Psoas muscle (tissue), 8 donors: ENCODE results near the gene OSBPL6. TPM values are rescaled to one million over a fixed set of nuclear protein-coding genes. Genes with fewer than 3 reads are reported as not detected.
A peak's percentile ranks its signal among the peaks of the same experiment; 100 is the strongest.

Experiments used
- ATAC-seq, 4 donors: fragments of 200-7000 bp; cut with Tn5 transposase; one replicate each; pipeline ENCODE4 v1.9.1; 2020; ENCODE audit warnings: moderate library complexity in 3 of 4, mild to moderate bottlenecking in 2 of 4
- DNase-seq, 2 donors: peaks; one replicate each; pipeline ENCODE4 v3.0.0-alpha.2; 2020
- H3K27ac ChIP-seq: fragments of 200-600 bp; one replicate; pipeline ENCODE4 v1.8.0; 2022
- H3K27me3 ChIP-seq, 3 donors: fragments of 200-600 bp in 1 of 3; one replicate each; pipeline versions ENCODE4 v1.6.1 to v1.8.0; 2013 to 2022; ENCODE audit warnings: low read length in 2 of 3, mild to moderate bottlenecking in 2 of 3, moderate library complexity in 1 of 3; ENCODE audit not compliant: insufficient read depth in 3 of 3
- H3K36me3 ChIP-seq, 2 donors: fragments of 200-600 bp in 1 of 2; one replicate each; pipeline versions ENCODE4 v1.6.1 to v1.8.0; 2013 to 2022; ENCODE audit warnings: low read depth in 1 of 2, mild to moderate bottlenecking in 1 of 2, moderate library complexity in 1 of 2; ENCODE audit not compliant: insufficient read depth in 1 of 2
- H3K4me1 ChIP-seq: fragments of 200-600 bp; one replicate; pipeline ENCODE4 v1.8.0; 2022
- H3K4me3 ChIP-seq: fragments of 200-600 bp; one replicate; pipeline ENCODE4 v1.8.0; 2022; ENCODE audit warnings: mild to moderate bottlenecking
- H3K9me3 ChIP-seq: fragments of 200-600 bp; one replicate; pipeline ENCODE4 v1.8.0; 2022
- WGBS, 3 donors: extraction: QIAGEN DNeasy Blood & Tissue Kit; methylation state at CpG; one replicate each; pipeline versions ENCODE4 v1.1.6 to v1.1.7; 2013; 5-methylcytosine and 5-hydroxymethylcytosine counted together
- intact Hi-C, 2 donors: fragments of 100-400 bp; cut with DNase I; formaldehyde crosslinking; loops; one replicate each; pipeline versions ENCODE4 v1.11.0 to v1.14.2; 2022
- polyA plus RNA-seq, 3 donors: library from polyadenylated mRNA; stranded (reverse); fragments of 200-250 nt; gene quantifications; one replicate each; pipeline ENCODE4 v1.2.3, GENCODE V29; 2013
- total RNA-seq, 4 donors: library from RNA; stranded (reverse); fragmentation: NEBNext Ultra II Directional in 2 of 4; extraction: Animal tissue kit (Norgen Biotek cat#: 25700) in 2 of 4; gene quantifications; one replicate each; pipeline versions ENCODE4 v1.2.1 to v1.2.4, GENCODE V29; 2021 to 2023
- TF ChIP-seq, protein P1 (sequence below): fragments of 200-600 bp; IDR thresholded peaks from one replicate; pipeline ENCODE4 v1.8.0; 2022; ENCODE audit warnings: antibody characterized with exemption
- donor health status: healthy with polysubstance abuse.
- donor health status: DM: no; HTN: no; CAD: no; lungs with moderate emphysema.
- donor health status: Bipolar disorder and iron deficiency.
- donor health status: healthy.
- donor health status: DM: yes; HTN: yes; CAD: no.
- donor health status: DM: no; HTN: no; CAD: no.
- donor health status: DM: no; HTN: no; CAD: no.
- donor health status: DM: yes; HTN: yes; CAD: no.

Gene OSBPL6
- total and polyA plus RNA-seq, 7 donors: 11.4 to 147 (median 36.2) TPM

DNA sequence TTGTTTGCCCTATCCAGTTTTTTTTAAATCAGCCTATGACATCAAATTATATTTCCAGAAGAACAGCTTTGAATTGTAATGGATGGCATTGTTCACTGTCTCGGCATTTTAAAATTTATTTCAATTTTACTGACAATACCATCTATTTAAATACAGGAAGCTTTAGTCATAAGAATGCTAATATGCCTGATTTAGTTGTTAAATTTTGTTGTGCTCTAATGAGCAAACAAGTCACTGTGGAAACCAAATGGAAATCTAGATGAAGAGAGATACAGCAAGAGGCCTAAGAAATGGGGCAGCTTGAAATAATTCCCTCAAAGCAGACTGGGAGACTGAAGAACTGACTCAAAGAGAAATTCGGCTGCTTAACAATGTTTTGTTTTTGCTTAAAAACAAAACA is 76.8 kb downstream of the OSBPL6 start:
- peaks cover 73% of the 10 kb centered on the region for H3K4me1 ChIP-seq
- intact Hi-C loops: no loop called here

DNA sequence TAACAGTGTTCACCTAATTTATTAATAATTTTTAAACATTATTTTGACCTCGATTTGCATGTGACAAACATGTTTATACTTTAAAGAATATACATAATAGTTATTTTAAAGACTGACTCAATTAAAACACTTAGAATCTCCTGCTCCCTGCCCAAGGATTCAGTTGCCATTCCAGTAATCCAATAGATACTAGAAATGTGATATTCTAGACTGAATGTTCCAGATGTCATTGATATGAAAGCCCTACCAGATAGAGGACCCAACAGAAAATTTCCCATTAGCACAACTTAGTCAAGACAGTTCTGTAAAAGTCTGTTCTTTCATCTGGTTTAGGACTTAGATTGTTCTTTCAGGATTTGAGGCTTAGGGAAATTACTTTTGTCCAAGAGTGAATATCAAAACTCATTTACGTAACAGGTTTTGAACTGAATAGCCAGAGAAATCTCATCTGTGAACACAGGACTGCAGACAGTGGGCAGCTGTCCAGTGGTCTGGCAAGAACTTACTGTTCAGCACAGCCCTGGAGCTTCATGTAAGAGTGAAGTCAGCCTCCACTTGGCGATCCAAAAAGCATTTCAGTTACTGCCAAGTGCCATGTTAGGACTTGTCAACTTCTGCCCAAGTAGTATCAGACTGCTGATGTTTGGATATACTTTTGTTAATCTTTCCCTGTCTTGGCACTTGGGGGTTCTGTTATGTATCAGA is 77.5 kb downstream of the OSBPL6 start:
- WGBS, 3 donors: 24 to 35% (median 25%) methylated on average over 3 of the region's 3 CpGs
- Histone ChIP-seq H3K4me3 (peak overlapping the region; percentile 30), H3K27ac (peak overlapping the region; percentile 88), H3K36me3 (peaks cover 0 to 5% of the 10 kb centered on the region in 2 donors), H3K9me3 (no peaks in the 10 kb centered on the region), H3K4me1 (peaks cover 67% of the 10 kb centered on the region), H3K27me3 (no peaks in the 10 kb centered on the region)
- intact Hi-C loops: loop anchor here in 1 of 2 donors (2.0 kb wide), 2 partner anchors 23 to 25 kb away; no protein-coding TSS in a partner anchor
- DNase-seq (peak; percentile 85 to 94), ATAC-seq (peak; percentile 89 to 93 (median 93))
- TF ChIP-seq, protein P1, sequence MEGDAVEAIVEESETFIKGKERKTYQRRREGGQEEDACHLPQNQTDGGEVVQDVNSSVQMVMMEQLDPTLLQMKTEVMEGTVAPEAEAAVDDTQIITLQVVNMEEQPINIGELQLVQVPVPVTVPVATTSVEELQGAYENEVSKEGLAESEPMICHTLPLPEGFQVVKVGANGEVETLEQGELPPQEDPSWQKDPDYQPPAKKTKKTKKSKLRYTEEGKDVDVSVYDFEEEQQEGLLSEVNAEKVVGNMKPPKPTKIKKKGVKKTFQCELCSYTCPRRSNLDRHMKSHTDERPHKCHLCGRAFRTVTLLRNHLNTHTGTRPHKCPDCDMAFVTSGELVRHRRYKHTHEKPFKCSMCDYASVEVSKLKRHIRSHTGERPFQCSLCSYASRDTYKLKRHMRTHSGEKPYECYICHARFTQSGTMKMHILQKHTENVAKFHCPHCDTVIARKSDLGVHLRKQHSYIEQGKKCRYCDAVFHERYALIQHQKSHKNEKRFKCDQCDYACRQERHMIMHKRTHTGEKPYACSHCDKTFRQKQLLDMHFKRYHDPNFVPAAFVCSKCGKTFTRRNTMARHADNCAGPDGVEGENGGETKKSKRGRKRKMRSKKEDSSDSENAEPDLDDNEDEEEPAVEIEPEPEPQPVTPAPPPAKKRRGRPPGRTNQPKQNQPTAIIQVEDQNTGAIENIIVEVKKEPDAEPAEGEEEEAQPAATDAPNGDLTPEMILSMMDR: no peak

More for the DNA sequence above, 76.8 kb downstream of the OSBPL6 start:
- TF ChIP-seq, protein P1: no peak
- 56 to 77% (median 60%) methylated on average over 2 of the region's 2 CpGs for WGBS, 3 donors
- ATAC-seq (no peak), DNase-seq (no peak)
- Histone ChIP-seq H3K27me3 (no peaks in the 10 kb centered on the region), H3K27ac (peak overlapping the region; percentile 88), H3K9me3 (no peaks in the 10 kb centered on the region), H3K36me3 (peaks cover 0 to 5% of the 10 kb centered on the region in 2 donors), H3K4me3 (peak overlapping the region; percentile 30)

DNA sequence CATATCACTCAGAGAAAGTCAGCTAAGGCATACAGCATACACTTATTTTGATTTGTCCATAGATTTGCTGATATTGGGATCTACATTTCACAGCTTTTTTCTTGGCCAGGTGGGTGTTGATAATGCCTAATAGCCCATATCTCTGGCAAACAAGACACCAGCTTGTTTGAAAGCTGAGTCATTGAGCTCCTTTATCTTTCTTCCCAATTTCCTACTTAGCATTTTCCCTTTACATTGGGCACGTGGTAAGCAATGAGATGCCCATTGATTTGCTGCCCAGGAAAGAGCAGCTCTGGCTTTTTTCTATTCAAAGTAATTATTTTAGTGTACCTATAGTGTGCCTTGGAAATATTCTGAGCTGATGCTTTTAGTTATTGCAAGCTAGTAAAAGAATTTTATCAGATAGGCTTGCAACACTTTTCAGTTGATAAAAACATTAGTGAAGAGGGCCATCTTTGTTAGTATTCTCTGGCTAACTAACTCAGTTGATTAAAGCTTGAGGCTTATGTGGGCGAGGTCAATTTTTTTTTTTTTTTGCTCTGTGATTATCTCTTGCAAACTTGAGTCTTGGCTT is 79.6 kb downstream of the OSBPL6 start:
- Histone ChIP-seq H3K4me3 (no peak overlapping the region), H3K9me3 (no peaks in the 10 kb centered on the region), H3K36me3 (peaks cover 0 to 5% of the 10 kb centered on the region in 2 donors), H3K27me3 (no peaks in the 10 kb centered on the region), H3K4me1 (peaks cover 69% of the 10 kb centered on the region), H3K27ac (peak overlapping the region; percentile 88)
- intact Hi-C loops: loop anchor here in 1 of 2 donors (2.0 kb wide), 2 partner anchors 21 to 27 kb away; no protein-coding TSS in a partner anchor
- 72 to 85% (median 84%) methylated on average over 2 of the region's 2 CpGs for WGBS, 3 donors
- ATAC-seq (no peak), DNase-seq (no peak)
- TF ChIP-seq, protein P1: no peak

GRCh38 chr2:178275600-178275999 is 81.3 kb downstream of the OSBPL6 start:
- peak overlapping the region; percentile 88 for H3K27ac ChIP-seq
- intact Hi-C loops: loop anchor here in 1 of 2 donors (5.0 kb wide), 1 partner anchor 78 kb away; no protein-coding TSS in a partner anchor
- no peak overlapping the region for H3K4me3 ChIP-seq
- 70 to 87% (median 85%) methylated on average over 5 of the region's 5 CpGs for WGBS, 3 donors
- peaks cover 65% of the 10 kb centered on the region for H3K4me1 ChIP-seq
- peaks cover 0 to 9% of the 10 kb centered on the region in 2 donors for H3K36me3 ChIP-seq
- DNase-seq (no peak), ATAC-seq (no peak)
- TF ChIP-seq, protein P1: no peak
- H3K9me3 ChIP-seq: no peaks in the 10 kb centered on the region
- no peaks in the 10 kb centered on the region for H3K27me3 ChIP-seq
